ENCODE data around the gene PLXDC1.

DNA sequence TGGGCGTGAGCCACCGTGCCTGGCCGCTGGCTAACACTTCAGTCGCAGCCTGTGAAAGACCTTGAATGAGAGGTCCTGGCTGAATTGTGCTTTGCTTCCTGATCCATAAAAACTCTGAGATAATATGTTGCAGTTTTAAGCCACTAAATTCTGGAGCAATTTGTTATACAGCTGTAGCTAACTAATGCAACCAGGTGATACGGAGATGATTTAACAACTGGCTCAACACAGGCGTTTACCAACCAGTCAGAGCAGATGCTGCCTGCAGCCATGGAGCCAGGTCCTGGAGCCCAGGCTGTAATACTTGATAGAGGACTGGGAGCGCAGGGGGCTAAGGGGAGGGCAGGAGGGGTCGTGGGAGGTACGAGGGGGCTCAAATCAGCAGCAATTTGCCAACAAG is 50.9 kb downstream of the PLXDC1 start:
- TF ChIP-seq POLR2AphosphoS5 (IDR thresholded peaks at IDR 0.05; ENCODE audit: low read depth, low read length) (no peak), SIN3A (IDR thresholded peaks at IDR 0.05; ENCODE audit: borderline replicate concordance, insufficient read depth, low read length) (no peak), TAF1 (IDR thresholded peaks at IDR 0.05; ENCODE audit: borderline replicate concordance, insufficient read depth, low read length) (no peak), FOXP2 (optimal IDR thresholded peaks at IDR 0.05; ENCODE audit: borderline replicate concordance, extremely low read depth, extremely low read length, insufficient read depth) (no peak)
- TF ChIP-seq, protein P1, sequence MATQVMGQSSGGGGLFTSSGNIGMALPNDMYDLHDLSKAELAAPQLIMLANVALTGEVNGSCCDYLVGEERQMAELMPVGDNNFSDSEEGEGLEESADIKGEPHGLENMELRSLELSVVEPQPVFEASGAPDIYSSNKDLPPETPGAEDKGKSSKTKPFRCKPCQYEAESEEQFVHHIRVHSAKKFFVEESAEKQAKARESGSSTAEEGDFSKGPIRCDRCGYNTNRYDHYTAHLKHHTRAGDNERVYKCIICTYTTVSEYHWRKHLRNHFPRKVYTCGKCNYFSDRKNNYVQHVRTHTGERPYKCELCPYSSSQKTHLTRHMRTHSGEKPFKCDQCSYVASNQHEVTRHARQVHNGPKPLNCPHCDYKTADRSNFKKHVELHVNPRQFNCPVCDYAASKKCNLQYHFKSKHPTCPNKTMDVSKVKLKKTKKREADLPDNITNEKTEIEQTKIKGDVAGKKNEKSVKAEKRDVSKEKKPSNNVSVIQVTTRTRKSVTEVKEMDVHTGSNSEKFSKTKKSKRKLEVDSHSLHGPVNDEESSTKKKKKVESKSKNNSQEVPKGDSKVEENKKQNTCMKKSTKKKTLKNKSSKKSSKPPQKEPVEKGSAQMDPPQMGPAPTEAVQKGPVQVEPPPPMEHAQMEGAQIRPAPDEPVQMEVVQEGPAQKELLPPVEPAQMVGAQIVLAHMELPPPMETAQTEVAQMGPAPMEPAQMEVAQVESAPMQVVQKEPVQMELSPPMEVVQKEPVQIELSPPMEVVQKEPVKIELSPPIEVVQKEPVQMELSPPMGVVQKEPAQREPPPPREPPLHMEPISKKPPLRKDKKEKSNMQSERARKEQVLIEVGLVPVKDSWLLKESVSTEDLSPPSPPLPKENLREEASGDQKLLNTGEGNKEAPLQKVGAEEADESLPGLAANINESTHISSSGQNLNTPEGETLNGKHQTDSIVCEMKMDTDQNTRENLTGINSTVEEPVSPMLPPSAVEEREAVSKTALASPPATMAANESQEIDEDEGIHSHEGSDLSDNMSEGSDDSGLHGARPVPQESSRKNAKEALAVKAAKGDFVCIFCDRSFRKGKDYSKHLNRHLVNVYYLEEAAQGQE (IDR thresholded peaks at IDR 0.05; ENCODE audit: insufficient read depth in 1 of 2, low read depth in 2 of 2, low read length in 2 of 2), result no peak
